ENCODE results near the gene LRRC66.

LRRC66 gene

GRCh38 chr4:51965862-51966261, 54.3 kb downstream of the LRRC66 start:
- H3K36me3 ChIP-seq (replicated peaks in 1 of 2; ENCODE audit: control insufficient read depth in 2 of 2, insufficient read depth in 2 of 2, low read length in 2 of 2) = no peaks in the 10 kb centered on the region
- no peaks in the 10 kb centered on the region for H3K27me3 ChIP-seq (ENCODE audit: control insufficient read depth in 3 of 3, insufficient read depth in 3 of 3, low read depth in 1 of 3, low read length in 3 of 3)
- H3K23ac ChIP-seq (ENCODE audit: low read depth, low read length, poor library complexity) = no peak overlapping the region
- no CpG with 5 or more reads among the region's 1 CpG for WGBS, 2 donors (ENCODE audit: extremely low coverage in 2 of 2, insufficient read length in 2 of 2, insufficient replicate concordance in 1 of 2)
- H2BK12ac ChIP-seq (ENCODE audit: low read length) = no peak overlapping the region
- no peaks in the 10 kb centered on the region for H3K4me1 ChIP-seq (ENCODE audit: control insufficient read depth in 2 of 2, insufficient read depth in 1 of 2, low read depth in 1 of 2, low read length in 2 of 2)
- no peak overlapping the region for H3K14ac ChIP-seq (ENCODE audit: low read length)
- no peak for DNase-seq (ENCODE audit: low spot score)
- H3K4ac ChIP-seq (ENCODE audit: low read length) = no peak overlapping the region
- H2BK5ac ChIP-seq (ENCODE audit: low read length) = no peak overlapping the region
- H3K27ac ChIP-seq (replicated peaks; ENCODE audit: low read length) = no peak overlapping the region
- no peak overlapping the region for H2AK5ac ChIP-seq (ENCODE audit: low read depth, low read length)
- no peak overlapping the region for H4K8ac ChIP-seq (ENCODE audit: low read depth, low read length)
- H3K9ac ChIP-seq (ENCODE audit: low read depth, low read length, poor library complexity) = no peak overlapping the region
- no peak overlapping the region for H3K4me2 ChIP-seq (ENCODE audit: insufficient read depth, low read length, poor library complexity, severe bottlenecking)
- H3K79me1 ChIP-seq (ENCODE audit: low read depth, low read length) = no peaks in the 10 kb centered on the region
- no peak overlapping the region for H2BK120ac ChIP-seq (ENCODE audit: low read depth, low read length)
- H2AFZ ChIP-seq (ENCODE audit: low read length) = no peak overlapping the region
- no peak overlapping the region for H2BK15ac ChIP-seq (ENCODE audit: low read length)
- H3K4me3 ChIP-seq (ENCODE audit: low read length in 2 of 2) = no peak overlapping the region
- no peaks in the 10 kb centered on the region for H3K9me3 ChIP-seq (replicated peaks in 1 of 2; ENCODE audit: control insufficient read depth in 2 of 2, insufficient read depth in 1 of 2, low read depth in 1 of 2, low read length in 2 of 2)
- no peak overlapping the region for H3K18ac ChIP-seq (ENCODE audit: low read length)
- no peak overlapping the region for H4K91ac ChIP-seq (ENCODE audit: low read depth, low read length, poor library complexity)

- Histone ChIP-seq H3K4ac (ENCODE audit: low read length) (no peak overlapping the region), H3K18ac (ENCODE audit: low read length) (no peak overlapping the region), H3K27me3 (ENCODE audit: control insufficient read depth in 3 of 3, insufficient read depth in 3 of 3, low read depth in 1 of 3, low read length in 3 of 3) (no peaks in the 10 kb centered on the region), H3K4me1 (ENCODE audit: control insufficient read depth in 2 of 2, insufficient read depth in 1 of 2, low read depth in 1 of 2, low read length in 2 of 2) (peaks cover 0 to 7% of the 10 kb centered on the region in 2 donors), H2BK12ac (ENCODE audit: low read length) (no peak overlapping the region), H3K23ac (ENCODE audit: low read depth, low read length, poor library complexity) (no peak overlapping the region), H2BK5ac (ENCODE audit: low read length) (no peak overlapping the region), H3K4me3 (ENCODE audit: low read length in 2 of 2) (no peak overlapping the region), H3K79me1 (ENCODE audit: low read depth, low read length) (no peaks in the 10 kb centered on the region), H3K27ac (replicated peaks; ENCODE audit: low read length) (no peak overlapping the region), H2AFZ (ENCODE audit: low read length) (no peak overlapping the region), H4K8ac (ENCODE audit: low read depth, low read length) (no peak overlapping the region), H3K9ac (ENCODE audit: low read depth, low read length, poor library complexity) (no peak overlapping the region), H3K14ac (ENCODE audit: low read length) (no peak overlapping the region), H3K9me3 (replicated peaks in 1 of 2; ENCODE audit: control insufficient read depth in 2 of 2, insufficient read depth in 1 of 2, low read depth in 1 of 2, low read length in 2 of 2) (no peaks in the 10 kb centered on the region), H2BK15ac (ENCODE audit: low read length) (no peak overlapping the region), H3K36me3 (replicated peaks in 1 of 2; ENCODE audit: control insufficient read depth in 2 of 2, insufficient read depth in 2 of 2, low read length in 2 of 2) (no peaks in the 10 kb centered on the region), H2AK5ac (ENCODE audit: low read depth, low read length) (no peak overlapping the region), H2BK120ac (ENCODE audit: low read depth, low read length) (no peak overlapping the region), H3K4me2 (ENCODE audit: insufficient read depth, low read length, poor library complexity, severe bottlenecking) (no peak overlapping the region), H4K91ac (ENCODE audit: low read depth, low read length, poor library complexity) (no peak overlapping the region)
- no CpG with 5 or more reads among the region's 4 CpGs for WGBS, 2 donors (ENCODE audit: extremely low coverage in 2 of 2, insufficient read length in 2 of 2, insufficient replicate concordance in 1 of 2)
- DNase-seq (ENCODE audit: low spot score) = no peak
These were observed 56.2 kb downstream of the LRRC66 start for GRCh38 chr4:51963841-51964517.

- H2BK12ac ChIP-seq (ENCODE audit: low read length) = no peak overlapping the region
- peaks cover 0 to 11% of the 10 kb centered on the region in 2 donors for H3K4me1 ChIP-seq (ENCODE audit: control insufficient read depth in 2 of 2, insufficient read depth in 1 of 2, low read depth in 1 of 2, low read length in 2 of 2)
- no peak overlapping the region for H3K4ac ChIP-seq (ENCODE audit: low read length)
- H3K27me3 ChIP-seq (ENCODE audit: control insufficient read depth in 3 of 3, insufficient read depth in 3 of 3, low read depth in 1 of 3, low read length in 3 of 3) = no peaks in the 10 kb centered on the region
- H3K9me3 ChIP-seq (replicated peaks in 1 of 2; ENCODE audit: control insufficient read depth in 2 of 2, insufficient read depth in 1 of 2, low read depth in 1 of 2, low read length in 2 of 2) = no peaks in the 10 kb centered on the region
- H4K91ac ChIP-seq (ENCODE audit: low read depth, low read length, poor library complexity) = no peak overlapping the region
- no peak overlapping the region for H2AFZ ChIP-seq (ENCODE audit: low read length)
- H3K9ac ChIP-seq (ENCODE audit: low read depth, low read length, poor library complexity) = no peak overlapping the region
- no peak overlapping the region for H3K23ac ChIP-seq (ENCODE audit: low read depth, low read length, poor library complexity)
- no peak overlapping the region for H3K4me2 ChIP-seq (ENCODE audit: insufficient read depth, low read length, poor library complexity, severe bottlenecking)
- no peak overlapping the region for H2BK120ac ChIP-seq (ENCODE audit: low read depth, low read length)
- H3K27ac ChIP-seq (replicated peaks; ENCODE audit: low read length) = no peak overlapping the region
- no peak overlapping the region for H4K8ac ChIP-seq (ENCODE audit: low read depth, low read length)
- H3K18ac ChIP-seq (ENCODE audit: low read length) = peak overlapping the region; percentile 73
- no peak overlapping the region for H2AK5ac ChIP-seq (ENCODE audit: low read depth, low read length)
- no CpG with 5 or more reads among the region's 4 CpGs for WGBS, 2 donors (ENCODE audit: extremely low coverage in 2 of 2, insufficient read length in 2 of 2, insufficient replicate concordance in 1 of 2)
- no peak for DNase-seq (ENCODE audit: low spot score)
- no peak overlapping the region for H2BK5ac ChIP-seq (ENCODE audit: low read length)
- no peak overlapping the region for H3K14ac ChIP-seq (ENCODE audit: low read length)
- H3K4me3 ChIP-seq (ENCODE audit: low read length in 2 of 2) = no peak overlapping the region
- H2BK15ac ChIP-seq (ENCODE audit: low read length) = no peak overlapping the region
- H3K79me1 ChIP-seq (ENCODE audit: low read depth, low read length) = no peaks in the 10 kb centered on the region
- no peaks in the 10 kb centered on the region for H3K36me3 ChIP-seq (replicated peaks in 1 of 2; ENCODE audit: control insufficient read depth in 2 of 2, insufficient read depth in 2 of 2, low read length in 2 of 2)
These were observed 59.7 kb downstream of the LRRC66 start for GRCh38 chr4:51960486-51960885.

- Histone ChIP-seq H2AFZ (ENCODE audit: low read length) (no peak overlapping the region), H3K4me3 (ENCODE audit: low read length in 2 of 2) (no peak overlapping the region), H3K18ac (ENCODE audit: low read length) (no peak overlapping the region), H3K14ac (ENCODE audit: low read length) (no peak overlapping the region), H2BK120ac (ENCODE audit: low read depth, low read length) (no peak overlapping the region), H3K9ac (ENCODE audit: low read depth, low read length, poor library complexity) (no peak overlapping the region), H3K27me3 (ENCODE audit: control insufficient read depth in 3 of 3, insufficient read depth in 3 of 3, low read depth in 1 of 3, low read length in 3 of 3) (no peaks in the 10 kb centered on the region), H2BK12ac (ENCODE audit: low read length) (no peak overlapping the region), H3K4ac (ENCODE audit: low read length) (no peak overlapping the region), H3K9me3 (replicated peaks in 1 of 2; ENCODE audit: control insufficient read depth in 2 of 2, insufficient read depth in 1 of 2, low read depth in 1 of 2, low read length in 2 of 2) (peaks cover 0 to 6% of the 10 kb centered on the region in 2 donors), H3K27ac (replicated peaks; ENCODE audit: low read length) (peak overlapping the region; percentile 93), H3K23ac (ENCODE audit: low read depth, low read length, poor library complexity) (no peak overlapping the region), H3K4me2 (ENCODE audit: insufficient read depth, low read length, poor library complexity, severe bottlenecking) (no peak overlapping the region), H3K79me1 (ENCODE audit: low read depth, low read length) (no peaks in the 10 kb centered on the region), H2BK5ac (ENCODE audit: low read length) (no peak overlapping the region), H4K8ac (ENCODE audit: low read depth, low read length) (no peak overlapping the region), H4K91ac (ENCODE audit: low read depth, low read length, poor library complexity) (no peak overlapping the region), H3K4me1 (ENCODE audit: control insufficient read depth in 2 of 2, insufficient read depth in 1 of 2, low read depth in 1 of 2, low read length in 2 of 2) (peaks cover 0 to 11% of the 10 kb centered on the region in 2 donors), H3K36me3 (replicated peaks in 1 of 2; ENCODE audit: control insufficient read depth in 2 of 2, insufficient read depth in 2 of 2, low read length in 2 of 2) (no peaks in the 10 kb centered on the region), H2AK5ac (ENCODE audit: low read depth, low read length) (no peak overlapping the region), H2BK15ac (ENCODE audit: low read length) (no peak overlapping the region)
- no CpG with 5 or more reads among the region's 2 CpGs for WGBS, 2 donors (ENCODE audit: extremely low coverage in 2 of 2, insufficient read length in 2 of 2, insufficient replicate concordance in 1 of 2)
- peak; percentile 68 for DNase-seq (ENCODE audit: low spot score)
These were observed 61.8 kb downstream of the LRRC66 start for GRCh38 chr4:51958199-51958968.
